Peyer's patch (tissue), 4 donors: ENCODE measurements around the gene MMD. TPM values are rescaled to one million over a fixed set of nuclear protein-coding genes. Genes with fewer than 3 reads are reported as not detected.

ENCODE experiments used
- DNase-seq, 3 donors: peaks; one replicate each; pipeline ENCODE4 v3.0.0-alpha.2; 2017 to 2019
- H3K27ac ChIP-seq, 4 donors: fragments of 200-600 bp; sonication (generic); one replicate each; pipeline ENCODE4 v1.5.1; 2016 to 2019
- H3K27me3 ChIP-seq, 2 donors: fragments of 200-600 bp; sonication (generic); one replicate each; pipeline ENCODE4 v1.5.1; 2019
- H3K36me3 ChIP-seq, 3 donors: fragments of 200-600 bp; sonication (generic); one replicate each; pipeline ENCODE4 v1.5.1; 2016 to 2019
- H3K4me1 ChIP-seq, 4 donors: fragments of 200-600 bp; sonication (generic); one replicate each; pipeline ENCODE4 v1.5.1; 2016 to 2019
- H3K4me3 ChIP-seq, 4 donors: fragments of 200-600 bp; sonication (generic); 1 replicate in 3 of 4; 2 replicates in 1 of 4; pipeline ENCODE4 v1.5.1; 2016 to 2019; ENCODE audit warnings: mild to moderate bottlenecking in 1 of 4
- H3K9me3 ChIP-seq, 4 donors: fragments of 200-600 bp; sonication (generic); one replicate each; pipeline ENCODE4 v1.5.1; 2016 to 2019; ENCODE audit warnings: mild to moderate bottlenecking in 1 of 4
- CTCF ChIP-seq, 6 experiments: fragments of 450-650 bp in 4 of 6; fragments of 200-600 bp in 2 of 6; sonication (generic) in 1 of 6; IDR thresholded peaks; one replicate each; pipeline ENCODE4 v1.5.1; 2017 to 2019; ENCODE audit warnings: antibody characterized with exemption in 6 of 6, mild to moderate bottlenecking in 3 of 6, moderate library complexity in 1 of 6
- POLR2A ChIP-seq, 2 donors: fragments of 450-650 bp; IDR thresholded peaks; one replicate each; pipeline ENCODE4 v1.5.1; 2017; ENCODE audit warnings: antibody characterized with exemption in 2 of 2, mild to moderate bottlenecking in 2 of 2, moderate library complexity in 2 of 2
- total RNA-seq, 4 donors: library from RNA; depleted of rRNA; stranded (reverse); fragments of >200 nt; gene quantifications; one replicate each; pipeline ENCODE4 v1.1.0, GENCODE V29; 2016

MMD gene
- total RNA-seq, 4 donors from 2014 or later = 4.5 to 29.7 (median 14.3) TPM

- no peaks in the 10 kb centered on the region for H3K9me3 ChIP-seq
- H3K4me1 ChIP-seq = no peaks in the 10 kb centered on the region
- no peak overlapping the region for H3K27ac ChIP-seq
- no peaks in the 10 kb centered on the region for H3K36me3 ChIP-seq
- TF ChIP-seq CTCF (IDR thresholded peaks at IDR 0.05) (peak; percentile 28 to 87 (median 82)), POLR2A (IDR thresholded peaks at IDR 0.05) (no peak)
- H3K4me3 ChIP-seq = no peak overlapping the region
- DNase-seq = peak in 2 of 3 donors; percentile 23 to 72
- no peaks in the 10 kb centered on the region for H3K27me3 ChIP-seq
Measured at GRCh38 chr17:55348749-55349354, 72.8 kb downstream of the MMD start.

GRCh38 chr17:55347341-55347740, 74.3 kb downstream of the MMD start:
- Histone ChIP-seq H3K9me3 (no peaks in the 10 kb centered on the region), H3K4me1 (no peaks in the 10 kb centered on the region), H3K27me3 (no peaks in the 10 kb centered on the region), H3K27ac (no peak overlapping the region), H3K36me3 (no peaks in the 10 kb centered on the region), H3K4me3 (no peak overlapping the region)
- TF ChIP-seq CTCF (IDR thresholded peaks at IDR 0.05) (no peak), POLR2A (IDR thresholded peaks at IDR 0.05) (no peak)
- no peak for DNase-seq

- Histone ChIP-seq H3K9me3 (no peaks in the 10 kb centered on the region), H3K27me3 (no peaks in the 10 kb centered on the region), H3K27ac (no peak overlapping the region), H3K4me1 (no peaks in the 10 kb centered on the region), H3K36me3 (no peaks in the 10 kb centered on the region), H3K4me3 (no peak overlapping the region)
- TF ChIP-seq POLR2A (IDR thresholded peaks at IDR 0.05) (no peak), CTCF (IDR thresholded peaks at IDR 0.05) (no peak)
- no peak for DNase-seq
Measured at GRCh38 chr17:55346658-55347057, 75.0 kb downstream of the MMD start.

- H3K4me1 ChIP-seq = no peaks in the 10 kb centered on the region
- no peak overlapping the region for H3K4me3 ChIP-seq
- DNase-seq = no peak
- TF ChIP-seq CTCF (IDR thresholded peaks at IDR 0.05) = no peak
- TF ChIP-seq POLR2A (IDR thresholded peaks at IDR 0.05) = no peak
- no peaks in the 10 kb centered on the region for H3K36me3 ChIP-seq
- H3K27me3 ChIP-seq = no peaks in the 10 kb centered on the region
- H3K27ac ChIP-seq = no peak overlapping the region
- no peaks in the 10 kb centered on the region for H3K9me3 ChIP-seq
Measured at GRCh38 chr17:55345132-55345531, 76.5 kb downstream of the MMD start.

- no peak for DNase-seq
- no peak for TF ChIP-seq CTCF (IDR thresholded peaks at IDR 0.05)
- no peak for TF ChIP-seq POLR2A (IDR thresholded peaks at IDR 0.05)
- Histone ChIP-seq H3K36me3 (no peaks in the 10 kb centered on the region), H3K9me3 (no peaks in the 10 kb centered on the region), H3K4me3 (no peak overlapping the region), H3K27me3 (no peaks in the 10 kb centered on the region), H3K27ac (no peak overlapping the region), H3K4me1 (no peaks in the 10 kb centered on the region)
Measured at GRCh38 chr17:55344514-55344997, 77.1 kb downstream of the MMD start.
